Measurements from ENCODE around the gene DDX56.
"Not testable (repeated sequence)": the region's sequence is repeated elsewhere in the genome, so short reads cannot be mapped to it uniquely, and the experiment has no call there.

The DDX56 gene

GRCh38 chr7:44575054-44575453 lies 1.3 kb upstream of the DDX56 start:
- Mint-ChIP-seq H3K27ac (peak overlapping the region; percentile 95), H3K4me1 (peaks cover 46% of the 10 kb centered on the region)

GRCh38 chr7:44574287-44574872 lies 672 bp upstream of the DDX56 start:
- Mint-ChIP-seq H3K4me3 (peak overlapping the region; percentile 91), H3K27ac (peak overlapping the region; percentile 95), H3K9me3 (no peaks in the 10 kb centered on the region), H3K4me1 (peaks cover 39% of the 10 kb centered on the region), H3K27me3 (no peaks in the 10 kb centered on the region), H3K36me3 (ENCODE audit: low read depth) (peaks cover 55% of the 10 kb centered on the region)
- ATAC-seq = no peak
- no peak for DNase-seq

More at GRCh38 chr7:44575054-44575453, 1.3 kb upstream of the DDX56 start:
- Mint-ChIP-seq H3K36me3 (ENCODE audit: low read depth) (peaks cover 56% of the 10 kb centered on the region), H3K27me3 (no peaks in the 10 kb centered on the region), H3K4me3 (peak overlapping the region; percentile 91), H3K9me3 (no peaks in the 10 kb centered on the region)
- DNase-seq (no peak), ATAC-seq (no peak)

GRCh38 chr7:44572771-44573170 lies 937 bp downstream of the DDX56 start:
- H3K4me3 Mint-ChIP-seq = peak overlapping the region; percentile 91
- DNase-seq (no peak), ATAC-seq (no peak)
- H3K27ac Mint-ChIP-seq = peak overlapping the region; percentile 95
- no peaks in the 10 kb centered on the region for H3K9me3 Mint-ChIP-seq
- H3K36me3 Mint-ChIP-seq (ENCODE audit: low read depth) = peaks cover 53% of the 10 kb centered on the region
- peaks cover 39% of the 10 kb centered on the region for H3K4me1 Mint-ChIP-seq
- no peaks in the 10 kb centered on the region for H3K27me3 Mint-ChIP-seq

GRCh38 chr7:44569959-44570358 lies 3.7 kb downstream of the DDX56 start:
- H3K4me3 Mint-ChIP-seq = no peak overlapping the region

GRCh38 chr7:44568771-44569560 lies 4.7 kb downstream of the DDX56 start:
- no peaks in the 10 kb centered on the region for H3K9me3 Mint-ChIP-seq
- H3K27ac Mint-ChIP-seq = peak overlapping the region; percentile 73
- H3K36me3 Mint-ChIP-seq (ENCODE audit: low read depth) = peaks cover 71% of the 10 kb centered on the region
- H3K4me3 Mint-ChIP-seq = no peak overlapping the region
- H3K4me1 Mint-ChIP-seq = peaks cover 24% of the 10 kb centered on the region
- no peaks in the 10 kb centered on the region for H3K27me3 Mint-ChIP-seq
- DNase-seq = no peak
- no peak for ATAC-seq

More at GRCh38 chr7:44569959-44570358, 3.7 kb downstream of the DDX56 start:
- H3K4me1 Mint-ChIP-seq = peaks cover 30% of the 10 kb centered on the region
- peak overlapping the region; percentile 46 for H3K27ac Mint-ChIP-seq
- ATAC-seq = no peak
- H3K9me3 Mint-ChIP-seq = no peaks in the 10 kb centered on the region
- H3K36me3 Mint-ChIP-seq (ENCODE audit: low read depth) = peaks cover 64% of the 10 kb centered on the region
- H3K27me3 Mint-ChIP-seq = no peaks in the 10 kb centered on the region
- DNase-seq = no peak

- no peak for ATAC-seq
- Mint-ChIP-seq H3K27ac (peak overlapping the region; percentile 50), H3K4me1 (peaks cover 19% of the 10 kb centered on the region), H3K9me3 (no peaks in the 10 kb centered on the region), H3K27me3 (no peaks in the 10 kb centered on the region), H3K36me3 (ENCODE audit: low read depth) (peaks cover 63% of the 10 kb centered on the region), H3K4me3 (no peak overlapping the region)
- DNase-seq = no peak
Measured at GRCh38 chr7:44567884-44568283, 5.8 kb downstream of the DDX56 start.

GRCh38 chr7:44566680-44567079 lies 7.0 kb downstream of the DDX56 start:
- no peak overlapping the region for H3K27ac Mint-ChIP-seq

GRCh38 chr7:44565795-44566559 lies 7.7 kb downstream of the DDX56 start:
- no peak overlapping the region for H3K4me3 Mint-ChIP-seq
- peak; percentile 29 for ATAC-seq
- no peaks in the 10 kb centered on the region for H3K9me3 Mint-ChIP-seq
- no peaks in the 10 kb centered on the region for H3K27me3 Mint-ChIP-seq
- DNase-seq = no peak
- H3K27ac Mint-ChIP-seq = no peak overlapping the region
- peaks cover 44% of the 10 kb centered on the region for H3K36me3 Mint-ChIP-seq (ENCODE audit: low read depth)
- H3K4me1 Mint-ChIP-seq = peaks cover 4% of the 10 kb centered on the region

More at GRCh38 chr7:44566680-44567079, 7.0 kb downstream of the DDX56 start:
- Mint-ChIP-seq H3K9me3 (no peaks in the 10 kb centered on the region), H3K4me1 (peaks cover 9% of the 10 kb centered on the region), H3K4me3 (no peak overlapping the region), H3K36me3 (ENCODE audit: low read depth) (peaks cover 51% of the 10 kb centered on the region), H3K27me3 (no peaks in the 10 kb centered on the region)
- DNase-seq (no peak), ATAC-seq (no peak)

GRCh38 chr7:44565097-44565794 lies 8.5 kb downstream of the DDX56 start:
- Mint-ChIP-seq H3K4me1 (peaks cover 4% of the 10 kb centered on the region), H3K27ac (peak overlapping the region; percentile 35), H3K9me3 (no peaks in the 10 kb centered on the region), H3K36me3 (ENCODE audit: low read depth) (peaks cover 40% of the 10 kb centered on the region), H3K27me3 (no peaks in the 10 kb centered on the region), H3K4me3 (no peak overlapping the region)
- DNase-seq (peak; percentile 68), ATAC-seq (peak; percentile 63)

- Mint-ChIP-seq H3K4me3 (no peak overlapping the region), H3K36me3 (ENCODE audit: low read depth) (peaks cover 36% of the 10 kb centered on the region), H3K9me3 (no peaks in the 10 kb centered on the region), H3K27ac (no peak overlapping the region), H3K27me3 (no peaks in the 10 kb centered on the region), H3K4me1 (peaks cover 4% of the 10 kb centered on the region)
- DNase-seq (no peak), ATAC-seq (no peak)
Measured at GRCh38 chr7:44564606-44565005, 9.1 kb downstream of the DDX56 start.

- no peak overlapping the region for H3K4me3 Mint-ChIP-seq
- H3K4me1 Mint-ChIP-seq = no peaks in the 10 kb centered on the region
- peaks cover 25% of the 10 kb centered on the region for H3K36me3 Mint-ChIP-seq (ENCODE audit: low read depth)
- H3K9me3 Mint-ChIP-seq = no peaks in the 10 kb centered on the region
- H3K27ac Mint-ChIP-seq = no peak overlapping the region
- H3K27me3 Mint-ChIP-seq = no peaks in the 10 kb centered on the region
- DNase-seq (no peak), ATAC-seq (no peak)
Measured at GRCh38 chr7:44563171-44563679, 10.5 kb downstream of the DDX56 start.

GRCh38 chr7:44562622-44562962 lies 11.1 kb downstream of the DDX56 start:
- not testable (repeated sequence) for H3K9me3 Mint-ChIP-seq, DNase-seq, H3K4me3 Mint-ChIP-seq, ATAC-seq, H3K27me3 Mint-ChIP-seq, H3K27ac Mint-ChIP-seq, H3K4me1 Mint-ChIP-seq
- H3K36me3 Mint-ChIP-seq (ENCODE audit: low read depth) = peaks cover 21% of the 10 kb centered on the region

- Mint-ChIP-seq H3K27ac (no peak overlapping the region), H3K27me3 (no peaks in the 10 kb centered on the region), H3K4me3 (no peak overlapping the region), H3K4me1 (no peaks in the 10 kb centered on the region), H3K9me3 (no peaks in the 10 kb centered on the region), H3K36me3 (ENCODE audit: low read depth) (peaks cover 17% of the 10 kb centered on the region)
- ATAC-seq (no peak), DNase-seq (no peak)
Measured at GRCh38 chr7:44561962-44562621, 11.6 kb downstream of the DDX56 start.

- Mint-ChIP-seq H3K4me1 (no peaks in the 10 kb centered on the region), H3K27ac (no peak overlapping the region), H3K36me3 (ENCODE audit: low read depth) (peaks cover 16% of the 10 kb centered on the region), H3K27me3 (peaks cover 2% of the 10 kb centered on the region), H3K9me3 (no peaks in the 10 kb centered on the region), H3K4me3 (no peak overlapping the region)
- ATAC-seq = no peak
- no peak for DNase-seq
Measured at GRCh38 chr7:44561481-44561880, 12.2 kb downstream of the DDX56 start.
